Measurements from ENCODE around the gene MAP3K5. TPM values are rescaled to one million over a fixed set of nuclear protein-coding genes. Genes with fewer than 3 reads are reported as not detected.
A peak's percentile ranks its signal among the peaks of the same experiment; 100 is the strongest.

Gene MAP3K5
- total and polyA plus RNA-seq, 9 of the 15 experiments (the other 6 are each of a cell fraction or from before 2014, with no cell fraction given), result 2.2 to 13.0 (median 9.9) TPM

- TF ChIP-seq MBD1 (CRISPR knock-in tag; IDR thresholded peaks at IDR 0.05) (0 out of 2 replicates have a peak, but pooled peaks have one; percentile 59), POLR2H (tag; IDR thresholded peaks at IDR 0.05; ENCODE audit: low read depth) (peak; percentile 39; the same call in 1 of the 2 replicates), ELF4 (CRISPR knock-in tag; IDR thresholded peaks at IDR 0.05) (peak; percentile 10; the same call in 1 of the 2 replicates), L3MBTL2 (IDR thresholded peaks at IDR 0.05) (no peak), ZNF184 (CRISPR knock-in tag; IDR thresholded peaks at IDR 0.05) (no peak)
Measured at GRCh38 chr6:136788069-136788902, 4.0 kb downstream of the MAP3K5 start (continued).

- in situ Hi-C loops (cut with MboI), result no loop called here
- peak; percentile 65 for FAIRE-seq
Measured at GRCh38 chr6:136787726-136788068, 4.6 kb downstream of the MAP3K5 start.

More at GRCh38 chr6:136787726-136788068, 4.6 kb downstream of the MAP3K5 start:
- no TSS peak for BruUV-seq (replicated peaks)
- peaks cover 18 to 39% of the 10 kb centered on the region in 2 experiments for H3K4me1 ChIP-seq (replicated peaks in 1 of 2; ENCODE audit: control insufficient read depth in 2 of 2, insufficient read depth in 2 of 2, low read length in 2 of 2)
- ATAC-seq (no peak), DNase-seq (ENCODE audit: extremely low read depth in 1 of 4, low spot score in 3 of 4) (no peak)
- H3K27ac ChIP-seq (ENCODE audit: extremely low read depth, low read depth, low read length), result no peak overlapping the region
- peak overlapping the region in 1 of 2 experiments; percentile 12; a peak in 1 of 4 replicates for H3K9ac ChIP-seq (ENCODE audit: insufficient read depth in 1 of 2, low read depth in 2 of 2, low read length in 2 of 2)
- peak overlapping the region; percentile 89 for H3K4me2 ChIP-seq (ENCODE audit: insufficient read depth, low read length)
- no peaks in the 10 kb centered on the region for H3K9me3 ChIP-seq (replicated peaks; ENCODE audit: control insufficient read depth, insufficient read depth, low read depth, low read length)
- 0 out of 2 replicates have a peak, but pooled peaks cover 4% of the 10 kb centered on the region for H4K20me1 ChIP-seq (replicated peaks; ENCODE audit: control insufficient read depth, insufficient read depth, low read length)
- H2AFZ ChIP-seq (ENCODE audit: low read depth, low read length), result no peak overlapping the region
- WGBS (ENCODE audit: insufficient coverage, low coverage, missing lambda C conversion rate), result 19% methylated on average over 4 of the region's 4 CpGs
- no peak overlapping the region for H3K4me3 ChIP-seq
- TF ChIP-seq NR2C1 (IDR thresholded peaks at IDR 0.05) (peak; percentile 38; the same call in 1 of the 2 replicates), NR2C1 (tag; IDR thresholded peaks at IDR 0.05) (no peak; the same call in 1 of the 2 replicates), ATF6 (CRISPR knock-in tag; IDR thresholded peaks at IDR 0.05) (no peak)
- CTCF ChIA-PET (ENCODE audit: low intra/inter-chr PET ratio), result no interaction called here
- POLR2A ChIA-PET, result interaction anchor here (0.6 to 2.4 kb wide), 3 partner anchors 11 to 582 kb away, joined by 3 to 10 read pairs (median 3); no protein-coding TSS in a partner anchor
- peaks cover 9% of the 10 kb centered on the region; the same call in 2 of the 3 replicates for H3K36me3 ChIP-seq (ENCODE audit: control insufficient read depth, insufficient read depth, low read length)
- peaks cover 94% of the 10 kb centered on the region for H3K79me2 ChIP-seq (ENCODE audit: control insufficient read depth, insufficient read depth, low read length)
- H3K9me1 ChIP-seq (ENCODE audit: control insufficient read depth, insufficient read depth, low read length), result no peaks in the 10 kb centered on the region
- no peaks in the 10 kb centered on the region; a peak in 1 of 5 replicates for H3K27me3 ChIP-seq (ENCODE audit: control insufficient read depth in 2 of 2, insufficient read depth in 2 of 2, low read length in 2 of 2)
- intact Hi-C loops (cut with micrococcal nuclease), result no loop called here
